Neural cell (in vitro differentiated cells): ENCODE results near the gene CBY1.

Source experiments
- EP300 ChIP-seq: fragments of 450-650 bp; conservative IDR thresholded peaks from 2 replicates; pipeline ENCODE4 v1.6.1; 2014; ENCODE audit warnings: antibody characterized with exemption, mild to moderate bottlenecking, moderate library complexity; ENCODE audit not compliant: poor library complexity, severe bottlenecking
- EZH2 ChIP-seq: fragments of 200-600, 300-800 bp; shearing (Covaris generic), sonication (generic); IDR thresholded peaks from 2 replicates; pipeline ENCODE4 v1.6.1; 2014; ENCODE audit warnings: antibody characterized with exemption, low read length, borderline replicate concordance, mild to moderate bottlenecking; ENCODE audit not compliant: insufficient read depth, poor library complexity, severe bottlenecking
- MXI1 ChIP-seq: fragments of 450-650 bp; conservative IDR thresholded peaks from 2 replicates; pipeline ENCODE4 v1.6.1; 2014; ENCODE audit warnings: antibody characterized with exemption, mild to moderate bottlenecking; ENCODE audit not compliant: poor library complexity, severe bottlenecking
- POLR2AphosphoS5 ChIP-seq: IDR thresholded peaks from 2 replicates; pipeline ENCODE4 v1.6.1; 2012
- RAD21 ChIP-seq: fragments of 450-650 bp; conservative IDR thresholded peaks from 2 replicates; pipeline ENCODE4 v1.6.1; 2014; ENCODE audit warnings: antibody characterized with exemption, mild to moderate bottlenecking, moderate library complexity
- TAF1 ChIP-seq: IDR thresholded peaks from 2 replicates; pipeline ENCODE4 v1.6.1; 2012; ENCODE audit warnings: low read depth
- TF ChIP-seq, protein P1 (sequence below): fragments of 450-650 bp; IDR thresholded peaks from 2 replicates; pipeline ENCODE4 v1.5.1; 2014; ENCODE audit warnings: antibody characterized with exemption, mild to moderate bottlenecking, moderate library complexity; ENCODE audit not compliant: poor library complexity, severe bottlenecking

DNA sequence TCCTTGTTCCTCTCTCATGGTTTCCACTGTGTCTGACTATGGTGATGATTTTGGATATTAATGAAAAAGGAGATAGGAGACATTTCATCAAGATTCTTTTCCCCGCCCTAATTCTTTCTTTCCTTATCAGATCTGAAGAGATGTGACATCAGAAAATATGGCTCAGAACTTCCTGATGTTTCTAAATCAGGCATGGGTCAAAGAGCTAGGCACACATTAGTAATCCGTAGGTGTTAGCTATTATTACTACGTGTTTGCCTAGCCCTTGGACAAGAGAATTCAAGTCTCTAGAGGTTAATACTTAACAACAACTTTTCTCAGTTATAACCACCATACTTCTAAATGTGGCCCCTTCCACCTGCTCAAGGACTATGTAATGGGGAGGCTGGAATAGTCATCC, 38.5 kb downstream of the CBY1 start:
- TF ChIP-seq, protein P1, sequence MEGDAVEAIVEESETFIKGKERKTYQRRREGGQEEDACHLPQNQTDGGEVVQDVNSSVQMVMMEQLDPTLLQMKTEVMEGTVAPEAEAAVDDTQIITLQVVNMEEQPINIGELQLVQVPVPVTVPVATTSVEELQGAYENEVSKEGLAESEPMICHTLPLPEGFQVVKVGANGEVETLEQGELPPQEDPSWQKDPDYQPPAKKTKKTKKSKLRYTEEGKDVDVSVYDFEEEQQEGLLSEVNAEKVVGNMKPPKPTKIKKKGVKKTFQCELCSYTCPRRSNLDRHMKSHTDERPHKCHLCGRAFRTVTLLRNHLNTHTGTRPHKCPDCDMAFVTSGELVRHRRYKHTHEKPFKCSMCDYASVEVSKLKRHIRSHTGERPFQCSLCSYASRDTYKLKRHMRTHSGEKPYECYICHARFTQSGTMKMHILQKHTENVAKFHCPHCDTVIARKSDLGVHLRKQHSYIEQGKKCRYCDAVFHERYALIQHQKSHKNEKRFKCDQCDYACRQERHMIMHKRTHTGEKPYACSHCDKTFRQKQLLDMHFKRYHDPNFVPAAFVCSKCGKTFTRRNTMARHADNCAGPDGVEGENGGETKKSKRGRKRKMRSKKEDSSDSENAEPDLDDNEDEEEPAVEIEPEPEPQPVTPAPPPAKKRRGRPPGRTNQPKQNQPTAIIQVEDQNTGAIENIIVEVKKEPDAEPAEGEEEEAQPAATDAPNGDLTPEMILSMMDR: no peak
- TF ChIP-seq MXI1 (no peak), EP300 (no peak), EZH2 (no peak), POLR2AphosphoS5 (no peak), TAF1 (no peak), RAD21 (no peak)
